Uterus (tissue), 4 donors: Measurements from ENCODE around the gene OPCML. TPM values are rescaled to one million over a fixed set of nuclear protein-coding genes. Genes with fewer than 3 reads are reported as not detected.

Source experiments
- DNase-seq, 2 donors: peaks; one replicate each; pipeline ENCODE4 v3.0.0-alpha.2; 2019 to 2020
- H3K27ac ChIP-seq, 2 donors: fragments of 200-600 bp; sonication (generic); 1 replicate in 1 of 2; 2 replicates in 1 of 2; pipeline ENCODE4 v1.5.1; 2016 to 2018
- H3K27me3 ChIP-seq, 2 donors: fragments of 200-600 bp; sonication (generic); one replicate each; pipeline ENCODE4 v1.5.1; 2018 to 2019; ENCODE audit warnings: control low read depth in 1 of 2
- H3K36me3 ChIP-seq, 2 donors: fragments of 200-600 bp; sonication (generic); one replicate each; pipeline ENCODE4 v1.5.1; 2019; ENCODE audit warnings: control low read depth in 1 of 2
- H3K4me1 ChIP-seq, 2 donors: fragments of 200-600 bp; sonication (generic); one replicate each; pipeline ENCODE4 v1.5.1; 2018 to 2019; ENCODE audit warnings: control low read depth in 1 of 2
- H3K4me3 ChIP-seq, 2 donors: fragments of 200-600 bp; sonication (generic); 1 replicate in 1 of 2; 2 replicates in 1 of 2; pipeline ENCODE4 v1.5.1; 2018 to 2019; ENCODE audit warnings: mild to moderate bottlenecking in 1 of 2
- H3K9me3 ChIP-seq, 2 donors: fragments of 200-600 bp; sonication (generic); one replicate each; pipeline ENCODE4 v1.5.1; 2019; ENCODE audit warnings: control low read depth in 1 of 2
- POLR2A ChIP-seq, 2 donors: fragments of 450-650 bp; IDR thresholded peaks; one replicate each; pipeline ENCODE4 v1.6.1; 2016; ENCODE audit warnings: antibody characterized with exemption in 2 of 2, mild to moderate bottlenecking in 1 of 2, moderate library complexity in 1 of 2
- intact Hi-C: fragments of 100-400 bp; cut with DNase I; formaldehyde crosslinking; loops from one replicate; pipeline ENCODE4 v1.15.1; 2023; ENCODE audit warnings: low total_unique reads
- total RNA-seq, 4 donors: library from RNA; depleted of rRNA in 3 of 4; stranded (reverse); fragments of >200 nt in 3 of 4; gene quantifications; one replicate each; pipeline versions ENCODE4 v1.1.0 to v1.2.4, GENCODE V29; 2014 to 2023
- TF ChIP-seq, protein P1 (sequence below), 4 experiments: fragments of 200-600 bp in 2 of 4; fragments of 450-650 bp in 2 of 4; sonication (generic) in 2 of 4; IDR thresholded peaks; one replicate each; pipeline ENCODE4 v1.5.1; 2016 to 2019; ENCODE audit warnings: antibody characterized with exemption in 4 of 4, mild to moderate bottlenecking in 2 of 4, moderate library complexity in 1 of 4
- donor health status: DM: yes; HTN: yes; CAD: no.

The OPCML gene
- total RNA-seq, 4 donors from 2014 or later, result under 0.01 to 3.9 (median 1.7) TPM

DNA sequence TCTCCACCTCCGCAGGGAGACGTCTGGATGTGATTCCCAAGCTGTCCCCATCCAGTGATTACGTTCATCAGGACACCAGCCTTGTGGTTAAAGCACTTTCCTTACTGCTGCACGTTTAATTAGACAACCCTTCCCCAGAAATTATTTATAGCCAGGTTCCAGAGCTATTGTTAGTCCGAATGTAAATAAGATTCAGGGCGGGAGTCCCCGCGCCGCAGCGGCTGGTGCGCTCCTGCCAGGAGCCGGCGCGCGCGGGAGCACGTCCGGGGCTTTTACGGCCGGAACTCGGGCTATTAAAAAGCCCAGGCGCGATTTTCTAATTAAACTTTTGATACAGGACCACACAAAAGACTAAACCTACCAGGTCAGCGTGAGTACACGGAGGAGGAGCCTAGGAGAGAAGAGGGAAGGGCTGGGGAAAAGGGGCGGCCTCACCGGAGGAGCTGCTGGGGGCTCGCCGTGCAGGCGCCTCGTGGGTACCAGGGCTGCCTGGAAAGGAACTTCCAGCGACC is 538.3 kb downstream of the OPCML start:
- no peak overlapping the region for H3K4me3 ChIP-seq
- no peak for DNase-seq
- H3K36me3 ChIP-seq, result no peaks in the 10 kb centered on the region
- no peak for TF ChIP-seq POLR2A (IDR thresholded peaks at IDR 0.05)
- TF ChIP-seq, protein P1, sequence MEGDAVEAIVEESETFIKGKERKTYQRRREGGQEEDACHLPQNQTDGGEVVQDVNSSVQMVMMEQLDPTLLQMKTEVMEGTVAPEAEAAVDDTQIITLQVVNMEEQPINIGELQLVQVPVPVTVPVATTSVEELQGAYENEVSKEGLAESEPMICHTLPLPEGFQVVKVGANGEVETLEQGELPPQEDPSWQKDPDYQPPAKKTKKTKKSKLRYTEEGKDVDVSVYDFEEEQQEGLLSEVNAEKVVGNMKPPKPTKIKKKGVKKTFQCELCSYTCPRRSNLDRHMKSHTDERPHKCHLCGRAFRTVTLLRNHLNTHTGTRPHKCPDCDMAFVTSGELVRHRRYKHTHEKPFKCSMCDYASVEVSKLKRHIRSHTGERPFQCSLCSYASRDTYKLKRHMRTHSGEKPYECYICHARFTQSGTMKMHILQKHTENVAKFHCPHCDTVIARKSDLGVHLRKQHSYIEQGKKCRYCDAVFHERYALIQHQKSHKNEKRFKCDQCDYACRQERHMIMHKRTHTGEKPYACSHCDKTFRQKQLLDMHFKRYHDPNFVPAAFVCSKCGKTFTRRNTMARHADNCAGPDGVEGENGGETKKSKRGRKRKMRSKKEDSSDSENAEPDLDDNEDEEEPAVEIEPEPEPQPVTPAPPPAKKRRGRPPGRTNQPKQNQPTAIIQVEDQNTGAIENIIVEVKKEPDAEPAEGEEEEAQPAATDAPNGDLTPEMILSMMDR (IDR thresholded peaks at IDR 0.05), result no peak
- no peaks in the 10 kb centered on the region for H3K9me3 ChIP-seq
- intact Hi-C loops, result no loop called here
- no peaks in the 10 kb centered on the region for H3K4me1 ChIP-seq
- no peak overlapping the region for H3K27ac ChIP-seq
- no peaks in the 10 kb centered on the region for H3K27me3 ChIP-seq

DNA sequence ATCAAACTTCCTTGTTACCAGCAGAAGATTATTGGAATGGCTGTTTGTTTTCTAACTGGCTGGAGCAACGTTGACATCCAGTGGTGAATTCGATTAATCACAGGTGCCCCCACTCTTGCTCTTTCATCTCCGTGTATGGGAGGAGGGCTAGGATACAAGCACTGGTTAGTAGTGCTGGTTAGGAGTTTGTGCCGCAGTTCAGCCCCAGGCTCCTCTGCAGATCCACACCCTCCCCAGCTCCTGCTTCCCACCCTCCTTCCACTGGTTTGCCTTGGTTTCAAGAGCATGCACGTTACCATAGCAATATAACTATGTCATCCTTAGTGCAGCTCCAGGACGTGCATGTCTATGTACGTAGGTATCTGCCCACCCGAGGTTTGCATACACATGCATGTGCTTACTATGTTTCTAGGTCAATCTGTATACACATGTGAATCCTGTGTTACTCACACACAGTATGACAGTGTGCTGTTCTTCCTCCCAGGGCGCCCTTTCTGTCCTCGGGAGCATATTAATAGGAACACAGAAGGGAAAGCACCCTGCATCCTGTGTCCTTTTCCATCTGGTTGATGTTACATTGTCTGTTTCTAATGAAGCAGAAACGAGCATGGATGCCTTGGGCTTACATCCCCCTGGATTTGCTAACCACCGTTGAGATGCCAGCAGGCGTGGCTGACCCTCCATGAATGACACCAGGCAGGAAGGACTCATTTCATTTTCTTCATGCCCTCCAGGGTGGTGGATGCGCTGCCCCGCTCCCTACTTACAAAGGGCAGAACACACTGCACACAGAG is 539.3 kb downstream of the OPCML start:
- Histone ChIP-seq H3K4me1 (no peaks in the 10 kb centered on the region), H3K36me3 (no peaks in the 10 kb centered on the region), H3K27ac (no peak overlapping the region), H3K27me3 (no peaks in the 10 kb centered on the region), H3K9me3 (no peaks in the 10 kb centered on the region), H3K4me3 (no peak overlapping the region)
- no peak for DNase-seq
- intact Hi-C loops, result no loop called here
- TF ChIP-seq, protein P1 (IDR thresholded peaks at IDR 0.05), result no peak
- TF ChIP-seq POLR2A (IDR thresholded peaks at IDR 0.05), result no peak

DNA sequence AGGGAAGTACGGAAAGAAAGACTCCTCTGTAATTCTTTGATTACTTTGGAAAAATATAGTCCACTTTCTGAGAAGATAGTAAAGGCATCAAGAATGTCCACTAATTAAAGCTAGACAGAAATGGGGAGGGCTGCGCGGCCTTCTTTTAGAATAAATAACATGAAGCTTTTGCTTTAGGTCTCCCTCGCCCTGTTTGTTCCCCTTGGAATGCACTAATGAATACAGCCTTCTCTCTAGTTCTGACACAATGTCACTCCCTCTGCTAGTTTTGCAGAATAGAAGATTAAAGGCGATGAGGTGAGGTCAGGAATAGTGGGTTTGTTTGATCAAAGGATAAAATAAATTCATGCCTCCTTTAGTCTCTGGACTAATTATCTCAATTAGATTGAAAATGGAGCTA is 543.9 kb downstream of the OPCML start:
- no peak for TF ChIP-seq POLR2A (IDR thresholded peaks at IDR 0.05)
- TF ChIP-seq, protein P1 (IDR thresholded peaks at IDR 0.05), result no peak
- no peaks in the 10 kb centered on the region for H3K27me3 ChIP-seq
- H3K36me3 ChIP-seq, result no peaks in the 10 kb centered on the region
- H3K4me1 ChIP-seq, result no peaks in the 10 kb centered on the region
- H3K9me3 ChIP-seq, result no peaks in the 10 kb centered on the region
- no peak overlapping the region for H3K27ac ChIP-seq
- intact Hi-C loops, result no loop called here
- DNase-seq, result no peak
- H3K4me3 ChIP-seq, result no peak overlapping the region

DNA sequence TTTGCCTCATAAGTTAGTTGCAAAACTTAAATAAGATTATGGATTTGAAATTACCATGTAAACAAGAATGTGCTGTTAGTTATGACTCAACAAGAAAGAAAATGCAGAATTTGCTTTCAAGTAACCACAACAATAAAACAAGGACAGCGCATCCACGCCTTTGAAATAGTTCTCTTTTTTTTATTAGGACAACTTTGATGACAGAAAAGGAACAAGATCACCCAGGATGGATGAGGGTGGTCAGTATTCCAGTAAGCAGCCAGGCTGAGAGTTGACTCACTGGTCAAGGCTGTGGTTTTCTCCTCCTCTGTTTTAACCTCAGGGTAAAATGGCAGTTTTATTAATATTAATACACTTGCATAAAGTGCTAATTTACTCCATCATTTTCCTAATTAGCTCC is 544.4 kb downstream of the OPCML start:
- intact Hi-C loops, result no loop called here

DNA sequence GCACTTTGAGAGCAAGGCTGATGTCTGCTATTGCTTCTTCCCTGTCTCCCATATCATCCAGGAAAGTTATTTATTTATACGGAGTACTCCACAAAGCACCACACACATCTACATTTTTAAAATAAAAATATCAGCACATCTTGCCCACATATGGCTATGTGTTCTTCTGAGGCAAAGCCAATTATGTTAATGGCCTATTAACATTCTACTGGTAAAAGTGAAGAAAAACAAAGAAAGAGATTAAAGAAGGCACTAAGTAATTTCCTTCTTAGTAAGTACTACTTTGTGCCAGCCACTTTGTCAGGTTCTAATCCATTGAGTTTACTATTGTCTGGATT is 548.7 kb downstream of the OPCML start:
- no peak for TF ChIP-seq POLR2A (IDR thresholded peaks at IDR 0.05)
- Histone ChIP-seq H3K27ac (no peak overlapping the region), H3K4me3 (no peak overlapping the region), H3K27me3 (no peaks in the 10 kb centered on the region), H3K4me1 (no peaks in the 10 kb centered on the region), H3K36me3 (no peaks in the 10 kb centered on the region), H3K9me3 (no peaks in the 10 kb centered on the region)
- intact Hi-C loops, result no loop called here
- no peak for DNase-seq

More for the DNA sequence above, 544.4 kb downstream of the OPCML start:
- no peak overlapping the region for H3K27ac ChIP-seq
- no peak overlapping the region for H3K4me3 ChIP-seq
- H3K36me3 ChIP-seq, result no peaks in the 10 kb centered on the region
- no peak for DNase-seq
- no peak for TF ChIP-seq POLR2A (IDR thresholded peaks at IDR 0.05)
- TF ChIP-seq, protein P1 (IDR thresholded peaks at IDR 0.05), result no peak
- no peaks in the 10 kb centered on the region for H3K4me1 ChIP-seq
- no peaks in the 10 kb centered on the region for H3K9me3 ChIP-seq
- H3K27me3 ChIP-seq, result no peaks in the 10 kb centered on the region
